HepG2 (cell line): ENCODE measurements around the gene NXPH4. TPM values are rescaled to one million over a fixed set of nuclear protein-coding genes. Genes with fewer than 3 reads are reported as not detected.

Experiments used
- DMAP1 ChIP-seq: IDR thresholded peaks from 2 replicates; pipeline ENCODE4 v1.6.1; 2016
- ELF4 ChIP-seq: sonication (generic); formaldehyde crosslinking; IDR thresholded peaks from 2 replicates; pipeline ENCODE4 v1.5.0; 2020; ENCODE audit warnings: missing genetic modification reagents, mild to moderate bottlenecking, moderate library complexity, borderline replicate concordance
- FOSL2 ChIP-seq: sonication (generic); formaldehyde crosslinking; IDR thresholded peaks from 2 replicates; pipeline ENCODE4 v1.4.0; 2020; ENCODE audit warnings: missing genetic modification reagents
- HOMEZ ChIP-seq: IDR thresholded peaks from 2 replicates; pipeline ENCODE4 v1.6.1; 2016; ENCODE audit warnings: low read depth
- KDM3A ChIP-seq: IDR thresholded peaks from 2 replicates; pipeline ENCODE4 v1.6.1; 2018; ENCODE audit warnings: low read depth, missing compliant biosample characterization
- KLF13 ChIP-seq: sonication (generic); formaldehyde crosslinking; IDR thresholded peaks from 2 replicates; pipeline ENCODE4 v1.4.0; 2020; ENCODE audit warnings: mild to moderate bottlenecking, missing genetic modification reagents
- KMT2B ChIP-seq: IDR thresholded peaks from 2 replicates; pipeline ENCODE4 v1.6.1; 2016; ENCODE audit warnings: missing genetic modification reagents, missing compliant biosample characterization
- LCORL ChIP-seq, 2 experiments: fragments of 450-650 bp in 1 of 2; sonication (generic) in 1 of 2; formaldehyde crosslinking in 1 of 2; IDR thresholded peaks; 2 replicates each; pipeline versions ENCODE4 v1.5.0 to v1.6.1; 2017 to 2020; ENCODE audit warnings: antibody characterized with exemption in 1 of 2, missing genetic modification reagents in 1 of 2
- MTA1 ChIP-seq: sonication (generic); formaldehyde crosslinking; IDR thresholded peaks from 2 replicates; pipeline ENCODE4 v1.4.0; 2020; ENCODE audit warnings: missing genetic modification reagents, mild to moderate bottlenecking, borderline replicate concordance
- NCOA1 ChIP-seq: sonication (generic); formaldehyde crosslinking; IDR thresholded peaks from 2 replicates; pipeline ENCODE4 v1.9.0; 2021; ENCODE audit warnings: missing genetic modification reagents
- RXRB ChIP-seq: IDR thresholded peaks from 2 replicates; pipeline ENCODE4 v1.6.1; 2016; ENCODE audit warnings: borderline replicate concordance, missing genetic modification reagents, missing compliant biosample characterization
- SIN3A ChIP-seq: IDR thresholded peaks from 2 replicates; pipeline ENCODE4 v1.6.1; 2011; ENCODE audit warnings: low read depth, mild to moderate bottlenecking, control low read depth, low read length, borderline replicate concordance
- USF2 ChIP-seq, 2 experiments: sonication (generic) in 1 of 2; formaldehyde crosslinking in 1 of 2; IDR thresholded peaks; 2 replicates each; pipeline versions ENCODE4 v1.5.1 to v1.6.1; 2011 to 2020; ENCODE audit warnings: borderline replicate concordance in 1 of 2, low read depth in 1 of 2, low read length in 1 of 2, mild to moderate bottlenecking in 1 of 2, missing genetic modification reagents in 1 of 2, moderate library complexity in 1 of 2
- ZBTB8A ChIP-seq: sonication (generic); formaldehyde crosslinking; IDR thresholded peaks from 2 replicates; pipeline ENCODE4 v1.4.0; 2020; ENCODE audit warnings: mild to moderate bottlenecking, low read depth, missing genetic modification reagents, borderline replicate concordance
- ZFP36 ChIP-seq: fragments of 150-350 bp; IDR thresholded peaks from 2 replicates; pipeline ENCODE4 v1.6.1; 2018; ENCODE audit warnings: borderline replicate concordance, low read length, low read depth; ENCODE audit not compliant: partially characterized antibody
- polyA plus RNA-seq, 8 experiments: library from polyadenylated mRNA; depleted of rRNA in 3 of 8; stranded (reverse) in 7 of 8; unstranded in 1 of 8; fragments of >200 nt; fragmentation: Illumina TruSeq in 4 of 8; extraction: Trizol in 4 of 8; gene quantifications; 2 replicates each; pipeline versions ENCODE4 v1.2.1 to v1.2.3, GENCODE V29; 2011 to 2016; ENCODE audit warnings: low read depth in 4 of 8, missing spikeins in 1 of 8, mixed read lengths in 1 of 8; ENCODE audit not compliant: insufficient read depth in 1 of 8
- total RNA-seq, 5 experiments: library from RNA; depleted of rRNA; stranded (reverse); fragments of >200 nt; fragmentation: Illumina TruSeq; extraction: Trizol; gene quantifications; 2 replicates each; pipeline ENCODE4 v1.2.3, GENCODE V29; 2016; ENCODE audit warnings: low read depth in 1 of 5
- TF ChIP-seq, protein P1 (sequence below): sonication (generic); formaldehyde crosslinking; IDR thresholded peaks from 2 replicates; pipeline ENCODE4 v1.4.0; 2020; ENCODE audit warnings: missing genetic modification reagents, mild to moderate bottlenecking, borderline replicate concordance
- TF ChIP-seq, protein P2 (sequence below), 2 experiments: IDR thresholded peaks; 2 replicates each; pipeline ENCODE4 v1.6.1; 2011 to 2012; ENCODE audit warnings: low read length in 2 of 2, borderline replicate concordance in 1 of 2, low read depth in 1 of 2, mild to moderate bottlenecking in 1 of 2, moderate library complexity in 1 of 2

NXPH4 gene
- total and polyA plus RNA-seq, 2 of the 13 experiments (the other 11 are each of a cell fraction or from before 2014, with no cell fraction given): 0.13 TPM; not detected in 1

DNA sequence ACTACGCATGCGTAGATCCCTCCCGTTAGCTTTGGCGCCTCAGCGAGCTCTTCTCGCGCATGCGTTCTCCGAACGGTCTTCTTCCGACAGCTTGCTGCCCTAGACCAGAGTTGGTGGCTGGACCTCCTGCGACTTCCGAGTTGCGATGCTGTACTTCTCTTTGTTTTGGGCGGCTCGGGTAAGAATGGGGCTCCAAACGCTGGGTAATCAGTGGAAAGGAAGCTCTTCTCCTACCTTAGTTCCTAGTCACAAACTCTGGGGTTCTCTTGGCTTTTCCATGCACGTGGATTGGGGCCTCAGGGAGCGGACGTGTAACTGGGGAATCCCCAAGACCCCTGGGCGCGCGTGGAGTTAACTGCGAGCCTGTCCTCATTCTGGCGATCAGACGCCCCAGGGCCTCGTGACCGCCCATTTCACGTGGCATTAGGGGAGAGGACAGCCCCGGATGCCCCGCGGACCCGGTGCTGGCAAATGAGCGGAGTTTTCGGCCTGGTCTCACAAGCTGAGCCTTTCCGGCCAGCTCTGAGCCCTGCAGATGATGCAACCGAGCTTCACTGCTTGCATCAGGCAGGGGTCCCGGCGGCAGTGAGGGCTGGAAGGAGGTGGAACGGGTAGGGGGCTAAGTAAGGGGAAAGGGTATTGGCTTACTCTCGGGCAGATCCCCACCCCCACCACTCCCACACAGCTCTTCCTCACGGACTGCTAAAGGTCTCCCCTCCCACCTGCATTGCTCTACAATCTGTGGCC is 13.2 kb downstream of the NXPH4 start, which contains the start of gene SHMT2 (continued):
- no peak for TF ChIP-seq KMT2B (CRISPR knock-in tag)
- TF ChIP-seq, protein P1, sequence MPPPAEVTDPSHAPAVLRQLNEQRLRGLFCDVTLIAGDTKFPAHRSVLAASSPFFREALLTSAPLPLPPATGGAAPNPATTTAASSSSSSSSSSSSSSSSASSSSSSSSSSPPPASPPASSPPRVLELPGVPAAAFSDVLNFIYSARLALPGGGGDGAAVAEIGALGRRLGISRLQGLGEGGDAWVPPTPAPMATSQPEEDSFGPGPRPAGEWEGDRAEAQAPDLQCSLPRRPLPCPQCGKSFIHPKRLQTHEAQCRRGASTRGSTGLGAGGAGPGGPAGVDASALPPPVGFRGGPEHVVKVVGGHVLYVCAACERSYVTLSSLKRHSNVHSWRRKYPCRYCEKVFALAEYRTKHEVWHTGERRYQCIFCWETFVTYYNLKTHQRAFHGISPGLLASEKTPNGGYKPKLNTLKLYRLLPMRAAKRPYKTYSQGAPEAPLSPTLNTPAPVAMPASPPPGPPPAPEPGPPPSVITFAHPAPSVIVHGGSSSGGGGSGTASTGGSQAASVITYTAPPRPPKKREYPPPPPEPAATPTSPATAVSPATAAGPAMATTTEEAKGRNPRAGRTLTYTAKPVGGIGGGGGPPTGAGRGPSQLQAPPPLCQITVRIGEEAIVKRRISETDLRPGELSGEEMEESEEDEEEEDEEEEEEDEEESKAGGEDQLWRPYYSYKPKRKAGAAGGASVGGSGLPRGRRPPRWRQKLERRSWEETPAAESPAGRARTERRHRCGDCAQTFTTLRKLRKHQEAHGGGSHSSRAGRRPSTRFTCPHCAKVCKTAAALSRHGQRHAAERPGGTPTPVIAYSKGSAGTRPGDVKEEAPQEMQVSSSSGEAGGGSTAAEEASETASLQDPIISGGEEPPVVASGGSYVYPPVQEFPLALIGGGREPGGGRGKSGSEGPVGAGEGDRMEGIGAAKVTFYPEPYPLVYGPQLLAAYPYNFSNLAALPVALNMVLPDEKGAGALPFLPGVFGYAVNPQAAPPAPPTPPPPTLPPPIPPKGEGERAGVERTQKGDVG (CRISPR knock-in tag): peak; percentile 87
- TF ChIP-seq LCORL (IDR thresholded peaks at IDR 0.05): no peak
- TF ChIP-seq LCORL (CRISPR knock-in tag; IDR thresholded peaks at IDR 0.05): no peak
- peak; percentile 93 for TF ChIP-seq DMAP1 (CRISPR knock-in tag)
- TF ChIP-seq, protein P2, sequence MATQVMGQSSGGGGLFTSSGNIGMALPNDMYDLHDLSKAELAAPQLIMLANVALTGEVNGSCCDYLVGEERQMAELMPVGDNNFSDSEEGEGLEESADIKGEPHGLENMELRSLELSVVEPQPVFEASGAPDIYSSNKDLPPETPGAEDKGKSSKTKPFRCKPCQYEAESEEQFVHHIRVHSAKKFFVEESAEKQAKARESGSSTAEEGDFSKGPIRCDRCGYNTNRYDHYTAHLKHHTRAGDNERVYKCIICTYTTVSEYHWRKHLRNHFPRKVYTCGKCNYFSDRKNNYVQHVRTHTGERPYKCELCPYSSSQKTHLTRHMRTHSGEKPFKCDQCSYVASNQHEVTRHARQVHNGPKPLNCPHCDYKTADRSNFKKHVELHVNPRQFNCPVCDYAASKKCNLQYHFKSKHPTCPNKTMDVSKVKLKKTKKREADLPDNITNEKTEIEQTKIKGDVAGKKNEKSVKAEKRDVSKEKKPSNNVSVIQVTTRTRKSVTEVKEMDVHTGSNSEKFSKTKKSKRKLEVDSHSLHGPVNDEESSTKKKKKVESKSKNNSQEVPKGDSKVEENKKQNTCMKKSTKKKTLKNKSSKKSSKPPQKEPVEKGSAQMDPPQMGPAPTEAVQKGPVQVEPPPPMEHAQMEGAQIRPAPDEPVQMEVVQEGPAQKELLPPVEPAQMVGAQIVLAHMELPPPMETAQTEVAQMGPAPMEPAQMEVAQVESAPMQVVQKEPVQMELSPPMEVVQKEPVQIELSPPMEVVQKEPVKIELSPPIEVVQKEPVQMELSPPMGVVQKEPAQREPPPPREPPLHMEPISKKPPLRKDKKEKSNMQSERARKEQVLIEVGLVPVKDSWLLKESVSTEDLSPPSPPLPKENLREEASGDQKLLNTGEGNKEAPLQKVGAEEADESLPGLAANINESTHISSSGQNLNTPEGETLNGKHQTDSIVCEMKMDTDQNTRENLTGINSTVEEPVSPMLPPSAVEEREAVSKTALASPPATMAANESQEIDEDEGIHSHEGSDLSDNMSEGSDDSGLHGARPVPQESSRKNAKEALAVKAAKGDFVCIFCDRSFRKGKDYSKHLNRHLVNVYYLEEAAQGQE (IDR thresholded peaks at IDR 0.05; ENCODE audit: borderline replicate concordance in 1 of 2, low read depth in 1 of 2, low read length in 2 of 2): no peak
- no peak for TF ChIP-seq USF2 (IDR thresholded peaks at IDR 0.05; ENCODE audit: low read depth, low read length)
- peak; percentile 57; the same call in 1 of the 2 replicates for TF ChIP-seq USF2 (CRISPR knock-in tag; IDR thresholded peaks at IDR 0.05; ENCODE audit: borderline replicate concordance)
- TF ChIP-seq FOSL2 (CRISPR knock-in tag): no peak
- TF ChIP-seq KDM3A (CRISPR knock-in tag): no peak
- TF ChIP-seq RXRB: 0 out of 2 replicates have a peak, but pooled peaks have one; percentile 8
- TF ChIP-seq SIN3A: peak; percentile 35; the same call in 1 of the 2 replicates
- peak; percentile 60; the same call in 1 of the 2 replicates for TF ChIP-seq MTA1 (CRISPR knock-in tag)
- TF ChIP-seq ZBTB8A: no peak
- 0 out of 2 replicates have a peak, but pooled peaks have one; percentile 47 for TF ChIP-seq ELF4 (CRISPR knock-in tag)
- TF ChIP-seq NCOA1 (CRISPR knock-in tag): no peak
- TF ChIP-seq KLF13 (CRISPR knock-in tag): no peak; the same call in 1 of the 2 replicates
- TF ChIP-seq HOMEZ (CRISPR knock-in tag): no peak
- no peak for TF ChIP-seq ZFP36
